Measurements from ENCODE around the gene PRR13. TPM values are rescaled to one million over a fixed set of nuclear protein-coding genes. Genes with fewer than 3 reads are reported as not detected.
"Not testable (repeated sequence)": the region's sequence is repeated elsewhere in the genome, so short reads cannot be mapped to it uniquely, and the experiment has no call there.

The PRR13 gene
- total RNA-seq, 1 donor from 2014 or later = 190 TPM

- Histone ChIP-seq H3K27ac (ENCODE audit: low read depth, low read length) (no peak overlapping the region), H3K27me3 (ENCODE audit: insufficient read depth, low read length) (no peaks in the 10 kb centered on the region), H3K4me3 (ENCODE audit: insufficient read depth, low read depth, low read length) (no peak overlapping the region), H3K79me2 (ENCODE audit: insufficient read depth, low read length) (no peaks in the 10 kb centered on the region), H2AFZ (ENCODE audit: low read depth, low read length) (no peak overlapping the region), H3K36me3 (ENCODE audit: insufficient read depth, low read length) (peaks cover 3% of the 10 kb centered on the region), H3K4me1 (ENCODE audit: insufficient read depth, low read length) (no peaks in the 10 kb centered on the region), H4K20me1 (ENCODE audit: insufficient read depth, low read length) (no peaks in the 10 kb centered on the region), H3K9me3 (ENCODE audit: insufficient read depth, low read depth, low read length) (no peaks in the 10 kb centered on the region), H3K9ac (ENCODE audit: low read length) (no peak overlapping the region), H3K4me2 (ENCODE audit: low read length) (no peak overlapping the region)
- DNase-seq (ENCODE audit: low read depth) = no peak
- Mint-ChIP-seq H3K27ac (ENCODE audit: unreplicated experiment) (no peak overlapping the region), H3K36me3 (ENCODE audit: low read depth, unreplicated experiment) (peaks cover 2% of the 10 kb centered on the region), H3K27me3 (ENCODE audit: low read depth, unreplicated experiment) (no peaks in the 10 kb centered on the region), H3K9me3 (ENCODE audit: unreplicated experiment) (no peaks in the 10 kb centered on the region), H3K4me1 (ENCODE audit: low read depth, unreplicated experiment) (peaks cover 9% of the 10 kb centered on the region), H3K4me3 (ENCODE audit: unreplicated experiment) (no peak overlapping the region)
- FAIRE-seq = no peak
- TF ChIP-seq EZH2 (IDR thresholded peaks at IDR 0.05; ENCODE audit: insufficient read depth, low read length) = no peak
- no peak for TF ChIP-seq CTCF (IDR thresholded peaks at IDR 0.05; ENCODE audit: insufficient read depth, low read depth, low read length)
Observed at GRCh38 chr12:53418221-53418620, 23.3 kb upstream of the PRR13 start.

- Histone ChIP-seq H3K9ac (ENCODE audit: low read length) (no peak overlapping the region), H3K27me3 (ENCODE audit: insufficient read depth, low read length) (no peaks in the 10 kb centered on the region), H4K20me1 (ENCODE audit: insufficient read depth, low read length) (no peaks in the 10 kb centered on the region), H3K4me2 (ENCODE audit: low read length) (no peak overlapping the region), H3K27ac (ENCODE audit: low read depth, low read length) (no peak overlapping the region), H3K79me2 (ENCODE audit: insufficient read depth, low read length) (no peaks in the 10 kb centered on the region), H3K9me3 (ENCODE audit: insufficient read depth, low read depth, low read length) (no peaks in the 10 kb centered on the region), H3K36me3 (ENCODE audit: insufficient read depth, low read length) (no peaks in the 10 kb centered on the region), H2AFZ (ENCODE audit: low read depth, low read length) (no peak overlapping the region), H3K4me3 (ENCODE audit: insufficient read depth, low read depth, low read length) (no peak overlapping the region), H3K4me1 (ENCODE audit: insufficient read depth, low read length) (no peaks in the 10 kb centered on the region)
- Mint-ChIP-seq H3K36me3 (ENCODE audit: low read depth, unreplicated experiment) (peaks cover 2% of the 10 kb centered on the region), H3K27me3 (ENCODE audit: low read depth, unreplicated experiment) (peaks cover 10% of the 10 kb centered on the region), H3K27ac (ENCODE audit: unreplicated experiment) (no peak overlapping the region), H3K9me3 (ENCODE audit: unreplicated experiment) (no peaks in the 10 kb centered on the region), H3K4me1 (ENCODE audit: low read depth, unreplicated experiment) (peaks cover 2% of the 10 kb centered on the region), H3K4me3 (ENCODE audit: unreplicated experiment) (no peak overlapping the region)
- no peak for DNase-seq (ENCODE audit: low read depth)
- FAIRE-seq = no peak
- no peak for TF ChIP-seq CTCF (IDR thresholded peaks at IDR 0.05; ENCODE audit: insufficient read depth, low read depth, low read length)
- TF ChIP-seq EZH2 (IDR thresholded peaks at IDR 0.05; ENCODE audit: insufficient read depth, low read length) = no peak
Observed at GRCh38 chr12:53419756-53420155, 21.8 kb upstream of the PRR13 start.

GRCh38 chr12:53422247-53422646 lies 19.3 kb upstream of the PRR13 start:
- not testable (repeated sequence) for DNase-seq (ENCODE audit: low read depth); H3K9me3 ChIP-seq (ENCODE audit: insufficient read depth, low read depth, low read length); H2AFZ ChIP-seq (ENCODE audit: low read depth, low read length); H3K27ac ChIP-seq (ENCODE audit: low read depth, low read length); FAIRE-seq; H3K4me3 ChIP-seq (ENCODE audit: insufficient read depth, low read depth, low read length); H3K4me2 ChIP-seq (ENCODE audit: low read length); H3K4me3 Mint-ChIP-seq (ENCODE audit: unreplicated experiment); H4K20me1 ChIP-seq (ENCODE audit: insufficient read depth, low read length); H3K79me2 ChIP-seq (ENCODE audit: insufficient read depth, low read length); H3K27me3 Mint-ChIP-seq (ENCODE audit: low read depth, unreplicated experiment); H3K9me3 Mint-ChIP-seq (ENCODE audit: unreplicated experiment); H3K27me3 ChIP-seq (ENCODE audit: insufficient read depth, low read length); H3K4me1 ChIP-seq (ENCODE audit: insufficient read depth, low read length); H3K4me1 Mint-ChIP-seq (ENCODE audit: low read depth, unreplicated experiment); H3K36me3 Mint-ChIP-seq (ENCODE audit: low read depth, unreplicated experiment); H3K9ac ChIP-seq (ENCODE audit: low read length); H3K27ac Mint-ChIP-seq (ENCODE audit: unreplicated experiment); H3K36me3 ChIP-seq (ENCODE audit: insufficient read depth, low read length)

Measured in astrocyte (in vitro differentiated cells and primary cell).